OCI-LY1 (cell line): Measurements from ENCODE around the gene CELSR3.

Source experiments
- EZH2 ChIP-seq: fragments of 200-600 bp; sonication (generic), shearing (Covaris generic); IDR thresholded peaks from 2 replicates; pipeline ENCODE4 v1.8.0; 2017; ENCODE audit warnings: borderline replicate concordance, mixed run types, mild to moderate bottlenecking, antibody characterized with exemption, low read length, moderate library complexity, mixed read lengths
- TF ChIP-seq, protein P1 (sequence below): fragments of 200-600 bp; sonication (generic), shearing (Covaris generic); IDR thresholded peaks from 2 replicates; pipeline ENCODE4 v1.5.1; 2017; ENCODE audit warnings: mild to moderate bottlenecking, antibody characterized with exemption, low read length, moderate library complexity, mixed read lengths

DNA sequence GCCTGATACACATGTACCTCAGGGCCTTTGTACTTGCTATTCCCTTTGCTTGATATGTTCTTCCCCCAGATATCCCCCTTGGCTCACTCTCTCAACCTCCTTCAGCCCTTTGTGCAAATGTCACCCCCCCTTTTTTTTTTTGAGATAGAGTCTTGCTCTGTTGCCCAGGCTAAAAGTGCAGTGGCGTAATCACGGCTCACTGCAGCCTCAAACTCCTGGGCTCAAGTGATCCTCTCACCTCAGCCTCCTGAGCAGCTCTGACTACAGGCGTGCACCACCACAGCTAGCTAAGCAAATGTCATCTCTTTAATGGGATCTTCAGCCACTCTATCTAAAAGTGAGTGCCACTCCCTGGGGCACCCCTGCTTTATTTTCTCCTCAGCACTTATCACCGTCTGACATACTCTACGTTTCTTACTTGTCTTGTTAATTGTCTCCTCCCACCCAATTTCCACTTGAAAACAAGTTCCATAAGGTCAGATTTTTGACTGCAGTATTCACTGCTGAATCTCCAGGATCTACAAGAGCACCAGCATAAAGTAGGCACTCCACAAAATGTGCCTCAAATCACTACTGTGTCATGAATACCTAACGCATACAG lies 39.7 kb upstream of the CELSR3 start:
- TF ChIP-seq, protein P1, sequence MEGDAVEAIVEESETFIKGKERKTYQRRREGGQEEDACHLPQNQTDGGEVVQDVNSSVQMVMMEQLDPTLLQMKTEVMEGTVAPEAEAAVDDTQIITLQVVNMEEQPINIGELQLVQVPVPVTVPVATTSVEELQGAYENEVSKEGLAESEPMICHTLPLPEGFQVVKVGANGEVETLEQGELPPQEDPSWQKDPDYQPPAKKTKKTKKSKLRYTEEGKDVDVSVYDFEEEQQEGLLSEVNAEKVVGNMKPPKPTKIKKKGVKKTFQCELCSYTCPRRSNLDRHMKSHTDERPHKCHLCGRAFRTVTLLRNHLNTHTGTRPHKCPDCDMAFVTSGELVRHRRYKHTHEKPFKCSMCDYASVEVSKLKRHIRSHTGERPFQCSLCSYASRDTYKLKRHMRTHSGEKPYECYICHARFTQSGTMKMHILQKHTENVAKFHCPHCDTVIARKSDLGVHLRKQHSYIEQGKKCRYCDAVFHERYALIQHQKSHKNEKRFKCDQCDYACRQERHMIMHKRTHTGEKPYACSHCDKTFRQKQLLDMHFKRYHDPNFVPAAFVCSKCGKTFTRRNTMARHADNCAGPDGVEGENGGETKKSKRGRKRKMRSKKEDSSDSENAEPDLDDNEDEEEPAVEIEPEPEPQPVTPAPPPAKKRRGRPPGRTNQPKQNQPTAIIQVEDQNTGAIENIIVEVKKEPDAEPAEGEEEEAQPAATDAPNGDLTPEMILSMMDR = no peak
- TF ChIP-seq EZH2 = no peak
